MCF 10A (cell line): Measurements from ENCODE around the gene OXSR1. TPM values are rescaled to one million over a fixed set of nuclear protein-coding genes. Genes with fewer than 3 reads are reported as not detected.
"Not testable (repeated sequence)": the region's sequence is repeated elsewhere in the genome, so short reads cannot be mapped to it uniquely, and the experiment has no call there.

Experiments
- BruUV-seq: library from RNA; stranded (reverse); fragments of 400-500 nt; replicated peaks from 2 replicates; lab custom pipeline; 2021; lab: Mats Ljungman, UMichigan
- CTCF ChIA-PET: fragments of 300-600 bp; sonication (Branson Sonifier 250); formaldehyde crosslinking; extraction: SDS; loops from one replicate; lab custom pipeline; 2021; ENCODE audit warnings: antibody characterized with exemption, inconsistent platforms; lab: Yijun Ruan, JAX
- POLR2A ChIA-PET: fragments of 300-600, 350-650 bp; sonication (Branson Sonifier 250); formaldehyde crosslinking; extraction: SDS; loops from one replicate; lab custom pipeline; 2020; ENCODE audit warnings: antibody characterized with exemption, inconsistent platforms; lab: Yijun Ruan, JAX
- DNase-seq: peaks from one replicate; pipeline ENCODE4 v3.0.0-alpha.2; 2018; ENCODE audit not compliant: unreplicated experiment
- H3K27ac Mint-ChIP-seq: one replicate; pipeline ENCODE4 v1.8.0; 2022; ENCODE audit warnings: mild to moderate bottlenecking, low read depth, mixed read lengths; ENCODE audit not compliant: unreplicated experiment
- H3K27me3 Mint-ChIP-seq: one replicate; pipeline ENCODE4 v1.8.0; 2022; ENCODE audit warnings: mixed read lengths; ENCODE audit not compliant: insufficient read depth, unreplicated experiment
- H3K36me3 Mint-ChIP-seq: one replicate; pipeline ENCODE4 v1.8.0; 2022; ENCODE audit warnings: mild to moderate bottlenecking, moderate library complexity, mixed read lengths; ENCODE audit not compliant: insufficient read depth, unreplicated experiment
- H3K4me1 Mint-ChIP-seq: one replicate; pipeline ENCODE4 v1.8.0; 2022; ENCODE audit warnings: mixed read lengths; ENCODE audit not compliant: insufficient read depth, unreplicated experiment
- H3K4me3 Mint-ChIP-seq: one replicate; pipeline ENCODE4 v1.8.0; 2022; ENCODE audit warnings: mild to moderate bottlenecking, moderate library complexity, mixed read lengths; ENCODE audit not compliant: unreplicated experiment
- H3K9me3 Mint-ChIP-seq: one replicate; pipeline ENCODE4 v1.8.0; 2022; ENCODE audit warnings: mixed read lengths; ENCODE audit not compliant: unreplicated experiment
- CTCF ChIP-seq: fragments of 200-600 bp; IDR thresholded peaks from one replicate; pipeline ENCODE4 v1.8.0; 2022; ENCODE audit warnings: antibody characterized with exemption, mild to moderate bottlenecking; ENCODE audit not compliant: unreplicated experiment
- intact Hi-C: fragments of 100-400 bp; cut with micrococcal nuclease; formaldehyde crosslinking; loops from 2 replicates; pipeline ENCODE4 v1.14.1; 2022
- total RNA-seq: library from RNA; stranded (reverse); gene quantifications from 2 replicates; pipeline ENCODE4 v1.2.3, GENCODE V29; 2022

OXSR1 gene
- total RNA-seq, 1 experiment from 2014 or later: 75.5 TPM

DNA sequence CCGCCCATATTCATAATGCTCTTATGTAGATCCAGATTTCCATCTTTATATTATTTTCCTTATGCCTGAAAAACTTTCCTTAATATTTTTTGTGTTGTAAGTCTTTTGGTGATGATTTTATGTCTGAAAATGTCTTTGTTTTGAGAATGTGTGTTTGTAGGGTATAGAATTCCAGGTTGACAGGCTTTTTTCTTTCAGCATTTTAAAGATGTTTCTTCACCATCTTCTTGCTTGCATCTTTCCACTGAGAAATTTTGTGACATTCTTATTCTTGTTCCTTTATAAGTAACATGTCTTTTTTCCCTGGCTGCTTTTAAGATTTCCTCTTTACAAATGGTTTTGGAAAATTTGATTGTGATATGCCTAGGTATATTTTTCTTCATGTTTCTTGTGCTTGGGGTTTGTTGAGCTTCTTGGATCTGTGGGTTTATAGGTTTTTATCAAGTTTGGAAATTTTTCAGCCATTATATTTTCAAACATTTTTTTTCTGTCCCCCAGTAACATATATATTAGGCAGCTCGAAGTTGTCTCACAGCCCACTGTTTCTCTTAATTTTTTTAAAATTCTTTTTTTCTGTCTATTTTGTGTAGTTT lies 73.2 kb downstream of the OXSR1 start:
- Mint-ChIP-seq H3K4me1 (no peaks in the 10 kb centered on the region), H3K27me3 (no peaks in the 10 kb centered on the region), H3K27ac (no peak overlapping the region), H3K9me3 (no peaks in the 10 kb centered on the region), H3K36me3 (peaks cover 59% of the 10 kb centered on the region), H3K4me3 (no peak overlapping the region)
- POLR2A ChIA-PET: interaction anchor here (0.7 to 1.4 kb wide), 4 partner anchors 9 to 53 kb away, joined by 3 to 4 read pairs (median 3); no protein-coding TSS in a partner anchor
- TF ChIP-seq CTCF: no peak
- intact Hi-C loops: no loop called here
- DNase-seq: no peak
- BruUV-seq: no TSS peak
- CTCF ChIA-PET: interaction anchor here (0.6 to 2.6 kb wide), 4 partner anchors 9 to 235 kb away, joined by 3 to 12 read pairs (median 4); no protein-coding TSS in a partner anchor

- H3K4me3 Mint-ChIP-seq, H3K27me3 Mint-ChIP-seq, DNase-seq, POLR2A ChIA-PET, H3K9me3 Mint-ChIP-seq, H3K4me1 Mint-ChIP-seq, BruUV-seq, intact Hi-C loops, H3K27ac Mint-ChIP-seq: not testable (repeated sequence)
- H3K36me3 Mint-ChIP-seq: peaks cover 58% of the 10 kb centered on the region
- CTCF ChIA-PET: interaction anchor here (0.7 kb wide), 2 partner anchors 88 to 112 kb away, joined by 3 read pairs; no protein-coding TSS in a partner anchor
Observed at GRCh38 chr3:38242812-38243211, 77.5 kb downstream of the OXSR1 start.

- Mint-ChIP-seq H3K36me3 (peaks cover 47% of the 10 kb centered on the region), H3K27ac (peak overlapping the region; percentile 46), H3K9me3 (no peaks in the 10 kb centered on the region), H3K4me3 (no peak overlapping the region), H3K4me1 (peaks cover 12% of the 10 kb centered on the region), H3K27me3 (no peaks in the 10 kb centered on the region)
- BruUV-seq: no TSS peak
- DNase-seq: no peak
- no peak for TF ChIP-seq CTCF
- intact Hi-C loops: loop anchor here (5.0 kb wide), 1 partner anchor 236 kb away; no protein-coding TSS in a partner anchor
- ChIA-PET CTCF (interaction anchor here (0.6 to 2.9 kb wide), 6 partner anchors 13 to 128 kb away, joined by 3 to 20 read pairs (median 8); partner anchors contain the start of gene ACAA1), POLR2A (interaction anchor here (0.8 to 2.9 kb wide), 4 partner anchors 16 to 122 kb away, joined by 3 to 30 read pairs (median 4); partner anchors contain the start of gene ACAA1)
Observed at GRCh38 chr3:38245930-38246329, 80.6 kb downstream of the OXSR1 start.

- Mint-ChIP-seq H3K4me1 (peaks cover 12% of the 10 kb centered on the region), H3K27me3 (no peaks in the 10 kb centered on the region), H3K9me3 (no peaks in the 10 kb centered on the region), H3K27ac (peak overlapping the region; percentile 54), H3K36me3 (peaks cover 59% of the 10 kb centered on the region), H3K4me3 (no peak overlapping the region)
- intact Hi-C loops: loop anchor here (1.0 to 5.0 kb wide), 6 partner anchors 82 to 243 kb away; partner anchors contain the start of genes ACAA1 and OXSR1
- CTCF ChIA-PET: interaction anchor here (0.7 to 2.9 kb wide), 25 partner anchors 9 to 348 kb away, joined by 3 to 20 read pairs (median 4); partner anchors contain the start of genes ACAA1, SLC22A13 and XYLB
- POLR2A ChIA-PET: interaction anchor here (0.6 to 2.9 kb wide), 16 partner anchors 8 to 391 kb away, joined by 3 to 30 read pairs (median 4); partner anchors contain the start of genes ACAA1 and OXSR1
- TSS peak; percentile 12 for BruUV-seq
- TF ChIP-seq CTCF: peak; percentile 30
- DNase-seq: peak; percentile 84
Observed at GRCh38 chr3:38247366-38248035, 82.2 kb downstream of the OXSR1 start.
